Measurements from ENCODE around the gene LZTR1.
"Not testable (repeated sequence)": the region's sequence is repeated elsewhere in the genome, so short reads cannot be mapped to it uniquely, and the experiment has no call there.

The LZTR1 gene

GRCh38 chr22:21033895-21034294 is 51.8 kb downstream of the LZTR1 start:
- no peak for DNase-seq

GRCh38 chr22:21034989-21035388 is 52.9 kb downstream of the LZTR1 start:
- DNase-seq = no peak

DNA sequence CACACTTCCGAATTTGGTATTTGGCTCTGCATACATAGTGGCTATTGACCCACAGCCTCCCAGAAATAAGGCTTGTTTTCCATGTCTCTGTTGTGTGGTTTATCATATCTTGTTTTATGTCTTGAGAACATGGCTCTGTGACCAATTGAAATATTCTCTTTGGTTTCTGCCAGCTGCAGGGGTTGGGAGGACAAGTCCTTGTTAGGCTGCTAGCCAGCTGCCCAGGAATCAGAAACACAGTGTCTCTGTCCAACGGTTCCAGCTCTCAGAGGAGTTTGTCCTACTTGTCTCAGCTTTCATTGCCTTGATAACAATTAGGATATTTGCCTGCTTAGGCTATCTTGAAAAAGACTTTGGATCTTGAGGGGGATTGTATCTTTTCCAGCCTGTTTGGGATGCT is 56.3 kb downstream of the LZTR1 start:
- DNase-seq = peak; percentile 36

DNA sequence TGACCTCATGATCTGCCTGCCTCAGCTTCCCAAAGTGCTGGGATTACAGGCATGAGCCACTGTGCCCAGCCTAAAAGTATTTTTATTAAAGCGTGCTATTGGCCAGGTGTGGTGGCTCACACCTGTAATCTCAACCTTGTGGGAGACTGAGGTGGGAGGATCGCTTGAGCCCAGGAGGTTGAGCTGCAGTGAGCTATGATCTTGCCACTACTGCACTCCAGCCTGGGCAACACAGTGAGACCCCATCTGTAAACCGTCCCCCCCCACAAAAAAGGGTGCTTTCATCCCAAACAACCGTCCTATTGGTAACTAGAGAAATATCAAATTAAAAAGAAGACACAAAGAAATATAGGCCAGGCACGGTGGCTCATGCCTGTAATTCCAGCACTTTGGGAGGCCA is 57.1 kb downstream of the LZTR1 start:
- DNase-seq = not testable (repeated sequence)

- peak; percentile 86 for DNase-seq
Measured at GRCh38 chr22:21041937-21042336, 59.8 kb downstream of the LZTR1 start.

- no peak for DNase-seq
Measured at GRCh38 chr22:21042978-21043859, 61.1 kb downstream of the LZTR1 start.

DNA sequence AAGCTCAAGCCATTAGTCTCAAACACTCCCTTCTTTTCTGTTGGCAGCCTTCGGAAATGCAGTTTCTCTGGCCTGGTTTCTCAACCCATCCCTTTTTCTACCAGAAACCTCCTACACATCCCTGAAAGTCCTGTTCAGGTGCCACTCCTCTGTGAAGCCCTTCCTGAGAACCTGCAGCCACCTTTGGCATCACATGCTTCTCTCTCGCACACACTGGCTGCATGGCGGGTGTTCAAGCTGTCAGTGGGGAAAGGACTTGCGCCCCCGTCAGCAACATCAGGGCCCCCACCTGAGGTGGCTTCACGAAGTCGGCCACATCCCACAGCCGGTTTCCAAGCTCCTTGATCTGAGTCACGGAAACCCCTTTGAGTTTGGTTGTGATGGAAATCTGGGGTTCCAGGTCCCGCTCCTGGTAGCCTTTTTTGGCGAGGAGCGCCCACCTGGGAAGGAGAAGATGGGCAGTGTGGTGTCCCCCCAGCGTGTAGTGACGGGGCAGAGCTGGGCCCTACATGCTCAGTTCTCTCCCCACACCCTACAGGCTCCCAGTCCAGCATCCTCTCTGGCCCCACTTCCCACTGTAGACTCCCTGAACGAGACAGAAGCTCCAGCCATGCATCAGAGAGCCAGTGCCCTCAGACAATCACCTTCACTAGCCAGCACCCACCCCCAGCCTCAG is 61.9 kb downstream of the LZTR1 start:
- DNase-seq = no peak

DNA sequence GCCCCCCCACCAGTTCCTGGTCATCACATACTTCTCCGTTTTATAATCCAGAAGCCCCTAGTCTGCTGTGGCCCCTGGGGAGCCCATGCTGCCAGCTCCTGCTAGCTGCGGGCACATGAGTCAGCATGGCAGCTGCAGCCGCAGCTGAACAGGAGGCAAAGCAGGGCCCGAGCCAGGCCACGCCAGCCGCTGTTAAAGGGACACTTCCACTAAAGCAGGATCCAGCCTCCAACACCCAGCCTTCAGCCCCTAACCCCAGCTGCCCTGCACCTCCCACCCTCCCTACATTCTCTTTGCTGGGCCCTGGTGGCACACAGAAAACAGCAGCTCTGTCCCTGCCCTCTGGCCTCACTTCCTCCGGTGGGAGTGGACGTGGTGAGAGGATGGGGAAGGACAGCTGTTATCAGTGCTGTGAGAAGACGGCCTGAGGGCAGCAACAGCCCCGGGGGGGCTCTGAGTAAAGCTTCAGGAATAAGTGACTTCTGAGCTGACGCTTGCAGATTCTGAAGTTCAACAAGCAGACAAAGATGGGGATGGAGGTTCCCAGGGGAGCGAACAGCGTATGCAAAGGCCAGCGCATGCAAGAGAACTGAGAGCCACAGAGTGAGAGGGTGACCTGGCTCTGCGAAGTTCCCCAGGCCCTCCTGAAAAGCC is 63.0 kb downstream of the LZTR1 start:
- peak; percentile 94 for DNase-seq

- peak; percentile 93 for DNase-seq
Measured at GRCh38 chr22:21045585-21046294, 63.6 kb downstream of the LZTR1 start, which contains the start of gene LRRC74B. TSS of gene LRRC74B (plus strand) at chr22:21045946. CDS start at chr22:21045987, 41 bp downstream.

DNA sequence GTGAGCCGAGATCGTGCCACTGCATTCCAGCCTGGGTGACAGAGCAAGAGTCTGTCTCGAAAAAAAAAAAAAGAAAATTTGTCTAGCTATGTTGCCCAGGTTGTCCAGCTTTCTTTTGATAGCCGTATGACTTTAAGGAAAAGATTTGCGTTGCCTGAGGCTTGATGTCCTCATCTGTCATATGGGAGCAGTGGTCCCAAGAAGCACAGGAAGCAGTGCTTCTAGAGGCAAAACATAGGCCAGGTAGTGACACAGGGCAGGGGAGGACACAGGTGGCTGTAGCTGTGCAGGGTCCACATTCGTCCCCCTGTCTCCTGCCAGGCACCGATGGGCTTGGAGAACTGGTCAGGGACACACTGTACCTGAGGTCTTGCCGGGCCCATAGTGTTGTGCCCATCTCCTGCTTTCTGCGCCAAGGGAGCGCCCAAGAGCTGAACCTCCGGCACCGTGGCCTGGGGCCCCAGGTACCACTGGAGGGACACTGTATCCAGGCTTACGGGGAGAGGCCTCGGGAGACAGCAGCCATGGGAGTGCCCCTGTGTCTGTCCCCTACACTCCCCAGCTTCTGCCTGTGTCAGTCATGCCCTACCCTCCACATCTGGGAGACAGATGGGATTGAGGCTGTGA is 65.1 kb downstream of the LZTR1 start:
- DNase-seq = no peak

GRCh38 chr22:21047730-21048129 is 65.6 kb downstream of the LZTR1 start:
- no peak for DNase-seq

DNA sequence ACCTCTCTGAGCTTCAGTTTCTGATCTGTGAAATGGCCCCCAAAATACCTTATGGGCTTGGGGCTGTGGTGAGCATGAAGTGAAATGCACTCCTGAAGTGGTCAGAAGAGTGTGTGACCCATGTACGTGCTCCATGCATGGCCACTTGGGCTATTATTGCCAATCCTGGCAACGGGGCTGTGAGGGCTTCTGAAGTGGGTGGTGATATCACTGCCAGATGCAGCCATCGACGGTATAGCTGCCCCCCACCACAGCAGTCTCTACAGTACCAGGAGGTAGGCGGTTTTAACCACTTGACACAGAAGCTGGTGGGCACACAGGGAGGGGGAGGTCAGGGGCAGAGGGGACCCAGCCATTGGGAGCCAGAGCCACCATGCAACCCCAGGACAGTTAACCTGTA is 66.4 kb downstream of the LZTR1 start:
- DNase-seq = not testable (repeated sequence)
